Mesenchymal stem cell (in vitro differentiated cells and primary cell): ENCODE results near the gene CAMSAP2.

ENCODE experiments used
- DNase-seq: peaks from one replicate; pipeline ENCODE4 v3.0.0-alpha.2; 2013
- H2AFZ ChIP-seq: one replicate; pipeline ENCODE4 v1.6.1; 2013; ENCODE audit warnings: low read depth, mild to moderate bottlenecking, control low read depth, inconsistent platforms, low read length, moderate library complexity
- H2AK5ac ChIP-seq: 2 replicates; pipeline ENCODE4 v1.6.1; 2013; ENCODE audit warnings: low read length, moderate library complexity, mild to moderate bottlenecking, inconsistent platforms; ENCODE audit not compliant: severe bottlenecking
- H2BK120ac ChIP-seq: one replicate; pipeline ENCODE4 v1.6.1; 2013; ENCODE audit warnings: low read depth, mild to moderate bottlenecking, inconsistent platforms, low read length, moderate library complexity
- H2BK12ac ChIP-seq, 2 experiments: one replicate each; pipeline ENCODE4 v1.6.1; 2013; ENCODE audit warnings: inconsistent platforms in 2 of 2, low read length in 2 of 2, mild to moderate bottlenecking in 2 of 2, moderate library complexity in 2 of 2, control low read depth in 1 of 2
- H2BK15ac ChIP-seq: one replicate; pipeline ENCODE4 v1.6.1; 2013; ENCODE audit warnings: mild to moderate bottlenecking, low read depth, inconsistent platforms; ENCODE audit not compliant: poor library complexity, severe bottlenecking
- H2BK5ac ChIP-seq: 2 replicates; pipeline ENCODE4 v1.6.1; 2013; ENCODE audit warnings: low read depth, mild to moderate bottlenecking, low read length, control low read depth, inconsistent platforms; ENCODE audit not compliant: poor library complexity, severe bottlenecking
- H3K14ac ChIP-seq, 2 experiments: one replicate each; pipeline ENCODE4 v1.6.1; 2013; ENCODE audit warnings: inconsistent platforms in 2 of 2, low read length in 2 of 2, control low read depth in 1 of 2, mild to moderate bottlenecking in 1 of 2, moderate library complexity in 1 of 2
- H3K18ac ChIP-seq, 2 experiments: one replicate each; pipeline ENCODE4 v1.6.1; 2013; ENCODE audit warnings: inconsistent platforms in 2 of 2, low read length in 2 of 2, control low read depth in 1 of 2, low read depth in 1 of 2, mild to moderate bottlenecking in 1 of 2
- H3K23ac ChIP-seq, 2 experiments: one replicate each; pipeline ENCODE4 v1.6.1; 2013; ENCODE audit warnings: inconsistent platforms in 2 of 2, low read length in 2 of 2, mild to moderate bottlenecking in 2 of 2, moderate library complexity in 2 of 2, control low read depth in 1 of 2
- H3K27ac ChIP-seq: 2 replicates; pipeline ENCODE4 v1.5.1; 2013; ENCODE audit warnings: mild to moderate bottlenecking, moderate library complexity, low read length, control low read depth, inconsistent platforms; ENCODE audit not compliant: poor library complexity, severe bottlenecking
- H3K27me3 ChIP-seq, 2 experiments: 2 replicates each; pipeline versions ENCODE4 v1.6.1 to v1.7.0; 2013; ENCODE audit warnings: low read length in 2 of 2, mild to moderate bottlenecking in 2 of 2, moderate library complexity in 2 of 2, control low read depth in 1 of 2, inconsistent platforms in 1 of 2; ENCODE audit not compliant: control insufficient read depth in 1 of 2, insufficient read depth in 1 of 2
- H3K36me3 ChIP-seq, 2 experiments: 2 replicates each; pipeline versions ENCODE4 v1.6.1 to v1.7.0; 2013; ENCODE audit warnings: low read length in 2 of 2, control low read depth in 1 of 2, inconsistent platforms in 1 of 2, low read depth in 1 of 2, mild to moderate bottlenecking in 1 of 2; ENCODE audit not compliant: insufficient read depth in 2 of 2, control insufficient read depth in 1 of 2
- H3K4ac ChIP-seq, 2 experiments: one replicate each; pipeline ENCODE4 v1.6.1; 2013; ENCODE audit warnings: inconsistent platforms in 2 of 2, low read length in 2 of 2, mild to moderate bottlenecking in 2 of 2, moderate library complexity in 2 of 2, control low read depth in 1 of 2, low read depth in 1 of 2
- H3K4me1 ChIP-seq: 2 replicates; pipeline ENCODE4 v1.6.1; 2013; ENCODE audit warnings: low read depth, low read length, control low read depth; ENCODE audit not compliant: control insufficient read depth, insufficient read depth
- H3K4me2 ChIP-seq: 2 replicates; pipeline ENCODE4 v1.6.1; 2013; ENCODE audit warnings: low read length, mild to moderate bottlenecking, inconsistent platforms; ENCODE audit not compliant: poor library complexity, severe bottlenecking
- H3K4me3 ChIP-seq, 2 experiments: 2 replicates each; pipeline versions ENCODE4 v1.5.1 to v1.7.0; 2013; ENCODE audit warnings: low read length in 2 of 2, mild to moderate bottlenecking in 2 of 2, control low read depth in 1 of 2, low read depth in 1 of 2; ENCODE audit not compliant: insufficient read depth in 1 of 2
- H3K79me1 ChIP-seq: replicated peaks from 2 replicates; pipeline ENCODE4 v1.6.1; 2013; ENCODE audit warnings: mild to moderate bottlenecking, control low read depth, low read length, inconsistent platforms; ENCODE audit not compliant: poor library complexity, severe bottlenecking
- H3K9ac ChIP-seq: 2 replicates; pipeline ENCODE4 v1.7.0; 2013; ENCODE audit warnings: mild to moderate bottlenecking, low read length, moderate library complexity
- H3K9me3 ChIP-seq: 2 replicates; pipeline ENCODE4 v1.7.0; 2013; ENCODE audit warnings: mild to moderate bottlenecking, low read length; ENCODE audit not compliant: control insufficient read depth
- H4K8ac ChIP-seq: one replicate; pipeline ENCODE4 v1.6.1; 2013; ENCODE audit warnings: inconsistent platforms, mild to moderate bottlenecking, low read length, moderate library complexity
- H4K91ac ChIP-seq: one replicate; pipeline ENCODE4 v1.6.1; 2013; ENCODE audit warnings: mild to moderate bottlenecking, low read length, inconsistent platforms
- WGBS: methylation state at CpG from one replicate; pipeline ENCODE4 v1.1.7; 2013; ENCODE audit warnings: mixed read lengths; 5-methylcytosine and 5-hydroxymethylcytosine counted together

Gene CAMSAP2

GRCh38 chr1:200714504-200715187, 24.0 kb upstream of the CAMSAP2 start:
- WGBS: 89% methylated on average over 2 of the region's 2 CpGs
- no peak overlapping the region for H3K14ac ChIP-seq
- H2BK5ac ChIP-seq: no peak overlapping the region
- H2AFZ ChIP-seq: no peak overlapping the region
- no peak overlapping the region for H3K18ac ChIP-seq
- no peak overlapping the region for H3K4me3 ChIP-seq
- no peak overlapping the region for H3K4ac ChIP-seq
- H3K79me1 ChIP-seq: no peaks in the 10 kb centered on the region
- H3K4me1 ChIP-seq: no peaks in the 10 kb centered on the region
- H3K27me3 ChIP-seq: no peaks in the 10 kb centered on the region
- DNase-seq: no peak
- no peaks in the 10 kb centered on the region for H3K9me3 ChIP-seq
- no peak overlapping the region for H3K23ac ChIP-seq
- no peak overlapping the region for H2BK15ac ChIP-seq
- H2BK120ac ChIP-seq: no peak overlapping the region
- H3K36me3 ChIP-seq: no peaks in the 10 kb centered on the region
- H2BK12ac ChIP-seq: no peak overlapping the region
- H4K91ac ChIP-seq: no peak overlapping the region
- H4K8ac ChIP-seq: no peak overlapping the region
- H3K4me2 ChIP-seq: no peak overlapping the region
- no peak overlapping the region for H3K9ac ChIP-seq
- no peak overlapping the region for H2AK5ac ChIP-seq
- H3K27ac ChIP-seq: no peak overlapping the region

GRCh38 chr1:200720199-200720598, 18.5 kb upstream of the CAMSAP2 start:
- no peaks in the 10 kb centered on the region for H3K9me3 ChIP-seq
- DNase-seq: no peak
- no peak overlapping the region for H3K9ac ChIP-seq
- no peak overlapping the region for H3K14ac ChIP-seq
- H2BK5ac ChIP-seq: no peak overlapping the region
- no peak overlapping the region for H3K4ac ChIP-seq
- H3K27ac ChIP-seq: no peak overlapping the region
- no peak overlapping the region for H2BK15ac ChIP-seq
- H3K23ac ChIP-seq: no peak overlapping the region
- H3K27me3 ChIP-seq: no peaks in the 10 kb centered on the region
- no peak overlapping the region for H3K4me2 ChIP-seq
- no peak overlapping the region for H2AK5ac ChIP-seq
- no peak overlapping the region for H2BK12ac ChIP-seq
- no peak overlapping the region for H2AFZ ChIP-seq
- H3K18ac ChIP-seq: no peak overlapping the region
- no peak overlapping the region for H2BK120ac ChIP-seq
- no peaks in the 10 kb centered on the region for H3K4me1 ChIP-seq
- H4K91ac ChIP-seq: no peak overlapping the region
- H3K36me3 ChIP-seq: no peaks in the 10 kb centered on the region
- H3K4me3 ChIP-seq: no peak overlapping the region
- H3K79me1 ChIP-seq: no peaks in the 10 kb centered on the region
- no peak overlapping the region for H4K8ac ChIP-seq
- no CpG with 5 or more reads among the region's 1 CpG for WGBS

DNA sequence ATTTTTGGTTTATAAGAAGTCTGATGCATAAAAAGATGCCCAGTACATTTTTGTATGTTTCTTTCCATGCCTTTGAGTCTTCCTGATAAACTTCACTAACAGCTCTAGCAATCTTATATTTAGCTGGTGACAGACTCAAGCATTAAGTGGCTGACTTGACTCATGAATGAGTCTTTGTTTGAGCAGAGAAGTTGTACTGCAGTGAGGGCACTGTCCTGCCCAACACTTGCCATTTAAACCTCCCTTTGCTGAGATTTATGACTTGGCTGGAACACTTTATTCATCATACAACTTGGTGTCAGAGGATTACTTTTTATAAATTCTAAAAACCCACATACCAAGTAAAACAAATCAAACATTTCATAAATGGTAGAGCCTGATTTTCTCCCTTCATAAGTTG, 14.6 kb upstream of the CAMSAP2 start:
- no peak overlapping the region for H3K9ac ChIP-seq
- no peak overlapping the region for H2BK12ac ChIP-seq
- H3K4ac ChIP-seq: no peak overlapping the region
- no peaks in the 10 kb centered on the region for H3K27me3 ChIP-seq
- no peak overlapping the region for H3K14ac ChIP-seq
- no peak overlapping the region for H2BK5ac ChIP-seq
- H3K36me3 ChIP-seq: no peaks in the 10 kb centered on the region
- H3K23ac ChIP-seq: no peak overlapping the region
- no peak overlapping the region for H4K8ac ChIP-seq
- DNase-seq: no peak
- H3K4me2 ChIP-seq: no peak overlapping the region
- no peak overlapping the region for H2AFZ ChIP-seq
- no peak overlapping the region for H3K18ac ChIP-seq
- no peak overlapping the region for H2BK15ac ChIP-seq
- H3K79me1 ChIP-seq: no peaks in the 10 kb centered on the region
- H3K9me3 ChIP-seq: no peaks in the 10 kb centered on the region
- H3K27ac ChIP-seq: no peak overlapping the region
- H4K91ac ChIP-seq: no peak overlapping the region
- no peak overlapping the region for H3K4me3 ChIP-seq
- no peaks in the 10 kb centered on the region for H3K4me1 ChIP-seq
- no peak overlapping the region for H2BK120ac ChIP-seq
- H2AK5ac ChIP-seq: no peak overlapping the region

- H3K9ac ChIP-seq: no peak overlapping the region
- no peak for DNase-seq
- no peaks in the 10 kb centered on the region for H3K27me3 ChIP-seq
- H4K8ac ChIP-seq: no peak overlapping the region
- no peak overlapping the region for H2AK5ac ChIP-seq
- H2AFZ ChIP-seq: no peak overlapping the region
- H3K14ac ChIP-seq: no peak overlapping the region
- no peak overlapping the region for H2BK12ac ChIP-seq
- no peaks in the 10 kb centered on the region for H3K9me3 ChIP-seq
- H3K4me2 ChIP-seq: no peak overlapping the region
- no peak overlapping the region for H3K4me3 ChIP-seq
- no peaks in the 10 kb centered on the region for H3K36me3 ChIP-seq
- no peak overlapping the region for H3K18ac ChIP-seq
- H3K79me1 ChIP-seq: no peaks in the 10 kb centered on the region
- no peak overlapping the region for H3K4ac ChIP-seq
- H3K27ac ChIP-seq: no peak overlapping the region
- H3K4me1 ChIP-seq: no peaks in the 10 kb centered on the region
- no peak overlapping the region for H2BK15ac ChIP-seq
- H3K23ac ChIP-seq: no peak overlapping the region
- no peak overlapping the region for H2BK5ac ChIP-seq
- no peak overlapping the region for H4K91ac ChIP-seq
- no CpG with 5 or more reads among the region's 2 CpGs for WGBS
- no peak overlapping the region for H2BK120ac ChIP-seq
Measured at GRCh38 chr1:200727257-200727656, 11.4 kb upstream of the CAMSAP2 start.
